Measurements from ENCODE around the gene TRIM54. TPM values are rescaled to one million over a fixed set of nuclear protein-coding genes. Genes with fewer than 3 reads are reported as not detected.

The TRIM54 gene
- polyA plus RNA-seq, 1 donor from 2014 or later = not detected

DNA sequence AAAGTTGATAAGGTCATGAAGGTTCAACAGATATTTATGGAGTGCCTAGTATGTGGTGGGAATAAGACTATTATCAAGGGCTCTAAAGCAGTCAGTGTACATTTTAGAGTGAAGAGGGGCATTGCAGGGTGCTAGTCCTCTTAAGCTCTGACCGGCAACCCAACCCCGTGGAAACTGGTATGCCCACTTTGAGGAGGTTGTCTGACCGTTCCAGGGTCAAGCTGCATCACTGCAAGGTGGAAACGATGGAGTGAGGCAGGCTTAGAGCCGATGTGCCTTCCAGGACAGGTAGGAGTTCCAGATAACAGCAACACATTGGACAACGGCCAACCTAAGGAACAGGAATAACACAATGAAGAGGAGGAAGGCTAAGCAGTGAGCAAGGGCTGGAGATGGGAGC lies 27.4 kb downstream of the TRIM54 start:
- Histone ChIP-seq H3K36me3 (ENCODE audit: insufficient read depth, low read length) (no peaks in the 10 kb centered on the region), H3K4me2 (ENCODE audit: low read length) (no peak overlapping the region), H3K27me3 (ENCODE audit: insufficient read depth, low read depth, low read length) (peaks cover 44% of the 10 kb centered on the region), H2AFZ (ENCODE audit: low read depth, low read length) (no peak overlapping the region), H3K9me2 (ENCODE audit: insufficient read depth, low read length) (no peaks in the 10 kb centered on the region), H3K27ac (ENCODE audit: low read length) (no peak overlapping the region), H3K9me3 (ENCODE audit: low read length) (no peaks in the 10 kb centered on the region), H3K4me3 (ENCODE audit: low read length) (no peak overlapping the region), H3K9ac (ENCODE audit: low read length) (no peak overlapping the region), H4K20me1 (ENCODE audit: insufficient read depth) (no peaks in the 10 kb centered on the region), H3F3A (ENCODE audit: insufficient read depth, low read length, poor library complexity, severe bottlenecking) (no peaks in the 10 kb centered on the region), H3K79me2 (replicated peaks; ENCODE audit: insufficient read depth, low read length) (no peaks in the 10 kb centered on the region)
- TF ChIP-seq, protein P1, sequence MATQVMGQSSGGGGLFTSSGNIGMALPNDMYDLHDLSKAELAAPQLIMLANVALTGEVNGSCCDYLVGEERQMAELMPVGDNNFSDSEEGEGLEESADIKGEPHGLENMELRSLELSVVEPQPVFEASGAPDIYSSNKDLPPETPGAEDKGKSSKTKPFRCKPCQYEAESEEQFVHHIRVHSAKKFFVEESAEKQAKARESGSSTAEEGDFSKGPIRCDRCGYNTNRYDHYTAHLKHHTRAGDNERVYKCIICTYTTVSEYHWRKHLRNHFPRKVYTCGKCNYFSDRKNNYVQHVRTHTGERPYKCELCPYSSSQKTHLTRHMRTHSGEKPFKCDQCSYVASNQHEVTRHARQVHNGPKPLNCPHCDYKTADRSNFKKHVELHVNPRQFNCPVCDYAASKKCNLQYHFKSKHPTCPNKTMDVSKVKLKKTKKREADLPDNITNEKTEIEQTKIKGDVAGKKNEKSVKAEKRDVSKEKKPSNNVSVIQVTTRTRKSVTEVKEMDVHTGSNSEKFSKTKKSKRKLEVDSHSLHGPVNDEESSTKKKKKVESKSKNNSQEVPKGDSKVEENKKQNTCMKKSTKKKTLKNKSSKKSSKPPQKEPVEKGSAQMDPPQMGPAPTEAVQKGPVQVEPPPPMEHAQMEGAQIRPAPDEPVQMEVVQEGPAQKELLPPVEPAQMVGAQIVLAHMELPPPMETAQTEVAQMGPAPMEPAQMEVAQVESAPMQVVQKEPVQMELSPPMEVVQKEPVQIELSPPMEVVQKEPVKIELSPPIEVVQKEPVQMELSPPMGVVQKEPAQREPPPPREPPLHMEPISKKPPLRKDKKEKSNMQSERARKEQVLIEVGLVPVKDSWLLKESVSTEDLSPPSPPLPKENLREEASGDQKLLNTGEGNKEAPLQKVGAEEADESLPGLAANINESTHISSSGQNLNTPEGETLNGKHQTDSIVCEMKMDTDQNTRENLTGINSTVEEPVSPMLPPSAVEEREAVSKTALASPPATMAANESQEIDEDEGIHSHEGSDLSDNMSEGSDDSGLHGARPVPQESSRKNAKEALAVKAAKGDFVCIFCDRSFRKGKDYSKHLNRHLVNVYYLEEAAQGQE (IDR thresholded peaks at IDR 0.05; ENCODE audit: borderline replicate concordance) = no peak
- TF ChIP-seq EP300 (conservative IDR thresholded peaks at IDR 0.05; ENCODE audit: poor library complexity, severe bottlenecking) = no peak
- TF ChIP-seq EZH2 (IDR thresholded peaks at IDR 0.05; ENCODE audit: borderline replicate concordance, insufficient read depth, low read length, poor library complexity, severe bottlenecking) = no peak
- TF ChIP-seq RAD21 (conservative IDR thresholded peaks at IDR 0.05) = no peak
- TF ChIP-seq TAF1 (IDR thresholded peaks at IDR 0.05; ENCODE audit: low read depth) = no peak
- no peak for TF ChIP-seq SMC3 (conservative IDR thresholded peaks at IDR 0.05; ENCODE audit: poor library complexity)
- TF ChIP-seq, protein P2, sequence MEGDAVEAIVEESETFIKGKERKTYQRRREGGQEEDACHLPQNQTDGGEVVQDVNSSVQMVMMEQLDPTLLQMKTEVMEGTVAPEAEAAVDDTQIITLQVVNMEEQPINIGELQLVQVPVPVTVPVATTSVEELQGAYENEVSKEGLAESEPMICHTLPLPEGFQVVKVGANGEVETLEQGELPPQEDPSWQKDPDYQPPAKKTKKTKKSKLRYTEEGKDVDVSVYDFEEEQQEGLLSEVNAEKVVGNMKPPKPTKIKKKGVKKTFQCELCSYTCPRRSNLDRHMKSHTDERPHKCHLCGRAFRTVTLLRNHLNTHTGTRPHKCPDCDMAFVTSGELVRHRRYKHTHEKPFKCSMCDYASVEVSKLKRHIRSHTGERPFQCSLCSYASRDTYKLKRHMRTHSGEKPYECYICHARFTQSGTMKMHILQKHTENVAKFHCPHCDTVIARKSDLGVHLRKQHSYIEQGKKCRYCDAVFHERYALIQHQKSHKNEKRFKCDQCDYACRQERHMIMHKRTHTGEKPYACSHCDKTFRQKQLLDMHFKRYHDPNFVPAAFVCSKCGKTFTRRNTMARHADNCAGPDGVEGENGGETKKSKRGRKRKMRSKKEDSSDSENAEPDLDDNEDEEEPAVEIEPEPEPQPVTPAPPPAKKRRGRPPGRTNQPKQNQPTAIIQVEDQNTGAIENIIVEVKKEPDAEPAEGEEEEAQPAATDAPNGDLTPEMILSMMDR (IDR thresholded peaks at IDR 0.05; ENCODE audit: poor library complexity, severe bottlenecking) = no peak
- no peak for TF ChIP-seq MXI1 (conservative IDR thresholded peaks at IDR 0.05; ENCODE audit: poor library complexity, severe bottlenecking)
- TF ChIP-seq POLR2AphosphoS5 (IDR thresholded peaks at IDR 0.05) = no peak

DNA sequence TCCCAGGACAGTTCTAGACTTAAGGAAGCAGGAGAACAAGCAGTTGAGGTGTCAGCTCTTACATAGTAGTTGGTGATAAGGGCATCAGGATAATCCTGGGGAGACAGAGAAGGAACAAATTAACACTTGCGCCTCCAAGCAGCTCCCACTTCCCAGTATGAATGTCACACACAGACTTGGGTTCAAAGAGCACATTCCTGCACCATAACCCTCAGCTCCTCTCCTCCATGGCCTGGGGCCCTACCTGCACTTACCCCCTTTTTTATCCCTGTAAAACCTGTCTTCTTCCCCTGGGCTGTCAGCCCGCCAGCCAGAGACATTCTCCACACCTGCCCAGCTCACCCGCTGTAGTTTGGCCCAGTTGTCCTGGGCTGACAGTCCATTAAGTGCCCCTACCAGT lies 29.9 kb downstream of the TRIM54 start:
- no peak overlapping the region for H3K4me3 ChIP-seq (ENCODE audit: low read length)
- no peak overlapping the region for H3K4me2 ChIP-seq (ENCODE audit: low read length)
- H3F3A ChIP-seq (ENCODE audit: insufficient read depth, low read length, poor library complexity, severe bottlenecking) = no peaks in the 10 kb centered on the region
- no peaks in the 10 kb centered on the region for H3K9me3 ChIP-seq (ENCODE audit: low read length)
- peaks cover 19% of the 10 kb centered on the region for H3K27me3 ChIP-seq (ENCODE audit: insufficient read depth, low read depth, low read length)
- H3K9ac ChIP-seq (ENCODE audit: low read length) = no peak overlapping the region
- TF ChIP-seq POLR2AphosphoS5 (IDR thresholded peaks at IDR 0.05) (no peak), EP300 (conservative IDR thresholded peaks at IDR 0.05; ENCODE audit: poor library complexity, severe bottlenecking) (no peak), TAF1 (IDR thresholded peaks at IDR 0.05; ENCODE audit: low read depth) (no peak), SMC3 (conservative IDR thresholded peaks at IDR 0.05; ENCODE audit: poor library complexity) (no peak)
- TF ChIP-seq, protein P1 (IDR thresholded peaks at IDR 0.05; ENCODE audit: borderline replicate concordance) = no peak
- no peaks in the 10 kb centered on the region for H3K9me2 ChIP-seq (ENCODE audit: insufficient read depth, low read length)
- H3K36me3 ChIP-seq (ENCODE audit: insufficient read depth, low read length) = no peaks in the 10 kb centered on the region
- H3K27ac ChIP-seq (ENCODE audit: low read length) = no peak overlapping the region
- no peaks in the 10 kb centered on the region for H3K79me2 ChIP-seq (replicated peaks; ENCODE audit: insufficient read depth, low read length)
- H2AFZ ChIP-seq (ENCODE audit: low read depth, low read length) = no peak overlapping the region
- H4K20me1 ChIP-seq (ENCODE audit: insufficient read depth) = no peaks in the 10 kb centered on the region

All from neural cell (in vitro differentiated cells).